ENCODE results near the gene MASTL.

The MASTL gene

GRCh38 chr10:27225642-27226257 is 70.6 kb downstream of the MASTL start:
- no peak for DNase-seq

- no peak for DNase-seq
These were observed 74.9 kb downstream of the MASTL start for GRCh38 chr10:27230022-27230421.

GRCh38 chr10:27235706-27236105 is 80.6 kb downstream of the MASTL start:
- no peak for DNase-seq

All from OCI-M1 (cell line).